ENCODE results near the gene ZNF774. TPM values are rescaled to one million over a fixed set of nuclear protein-coding genes. Genes with fewer than 3 reads are reported as not detected.
A peak's percentile ranks its signal among the peaks of the same experiment; 100 is the strongest.
"Not testable (repeated sequence)": the region's sequence is repeated elsewhere in the genome, so short reads cannot be mapped to it uniquely, and the experiment has no call there.

The ZNF774 gene
- total RNA-seq = 1.2 TPM
- polyA plus RNA-seq = 1.9 TPM
- long read RNA-seq, donor 1 = 0 reads
- long read RNA-seq, donor 2 = 0 reads
- long read RNA-seq, donor 3 = 0 reads
- long read RNA-seq, donor 4 = 0 reads
- long read RNA-seq, donor 5, partial matches to known transcripts = 0 of 2 reads
- long read RNA-seq, donor 5, other reads (novel, unspliced or antisense) = 0 of 2 reads
- long read RNA-seq, donor 6, partial matches to known transcripts = 0 of 1 reads
- long read RNA-seq, donor 6, other reads (novel, unspliced or antisense) = 0 of 1 reads
- long read RNA-seq, donor 7 = 0 reads
- long read RNA-seq, donor 8 = 0 reads
- long read RNA-seq, donor 9, partial matches to known transcripts = 0 of 1 reads
- long read RNA-seq, donor 9, other reads (novel, unspliced or antisense) = 0 of 1 reads
- long read RNA-seq, donor 10 = 0 reads

- 1% methylated on average over 53 of the region's 53 CpGs for WGBS
- Histone ChIP-seq H3K36me3 (ENCODE audit: control insufficient read depth in 2 of 2, insufficient read depth in 2 of 2, low read length in 1 of 2) (no peaks in the 10 kb centered on the region), H3K4me1 (ENCODE audit: control insufficient read depth in 2 of 2, insufficient read depth in 2 of 2, low read length in 2 of 2) (peaks cover 10 to 11% of the 10 kb centered on the region in 2 donors), H3K4me3 (ENCODE audit: low read length in 2 of 2) (peak within 1 kb of the TSS; percentile 85 to 89), H3K9me3 (ENCODE audit: control insufficient read depth in 2 of 2, insufficient read depth in 1 of 2, low read length in 1 of 2) (no peaks in the 10 kb centered on the region), H3K27me3 (ENCODE audit: control insufficient read depth in 2 of 2, insufficient read depth in 1 of 2, low read length in 1 of 2) (no peaks in the 10 kb centered on the region), H3K27ac (ENCODE audit: low read depth in 1 of 2, low read length in 1 of 2) (peak within 1 kb of the TSS; percentile 12 to 52)
- DNase-seq (ENCODE audit: low read depth in 6 of 9, low spot score in 9 of 9) = peak; percentile 89 to 99 (median 97)
Measured at GRCh38 chr15:90352107-90352893, at the start of gene ZNF774. Gene ZNF774, plus strand, starts transcription at chr15:90352284. Its CDS starts 2,377 bp downstream, at chr15:90354661.

DNA sequence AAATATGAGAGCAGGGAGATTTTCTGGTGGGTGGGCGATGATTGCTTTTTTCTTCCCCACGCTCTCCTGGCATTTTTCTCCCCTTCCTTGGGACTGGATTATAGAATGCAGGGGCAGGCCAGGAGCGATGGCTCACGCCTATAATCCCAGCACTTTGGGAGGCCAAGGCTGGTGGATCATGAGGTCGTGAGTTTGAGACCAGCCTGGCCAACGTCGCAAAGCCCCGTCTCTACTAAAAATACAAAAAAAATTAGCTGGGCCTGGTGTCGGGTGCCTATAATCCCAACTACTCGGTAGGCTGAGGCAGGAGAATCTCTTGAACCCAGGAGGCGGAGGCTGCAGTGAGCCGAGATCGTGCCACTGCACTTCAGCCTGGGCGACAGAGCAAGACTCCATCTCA is 46.7 kb upstream of the ZNF774 start:
- peaks cover 0 to 15% of the 10 kb centered on the region in 2 donors for H3K4me1 ChIP-seq (ENCODE audit: control insufficient read depth in 2 of 2, insufficient read depth in 2 of 2, low read length in 2 of 2)
- not testable (repeated sequence) for H3K36me3 ChIP-seq (ENCODE audit: control insufficient read depth in 2 of 2, insufficient read depth in 2 of 2, low read length in 1 of 2); H3K27me3 ChIP-seq (ENCODE audit: control insufficient read depth in 2 of 2, insufficient read depth in 1 of 2, low read length in 1 of 2); H3K4me3 ChIP-seq (ENCODE audit: low read length in 2 of 2); H3K9me3 ChIP-seq (ENCODE audit: control insufficient read depth in 2 of 2, insufficient read depth in 1 of 2, low read length in 1 of 2); DNase-seq (ENCODE audit: low read depth in 6 of 9, low spot score in 9 of 9); H3K27ac ChIP-seq (ENCODE audit: low read depth in 1 of 2, low read length in 1 of 2)
- WGBS = 97% methylated on average over 14 of the region's 14 CpGs

DNA sequence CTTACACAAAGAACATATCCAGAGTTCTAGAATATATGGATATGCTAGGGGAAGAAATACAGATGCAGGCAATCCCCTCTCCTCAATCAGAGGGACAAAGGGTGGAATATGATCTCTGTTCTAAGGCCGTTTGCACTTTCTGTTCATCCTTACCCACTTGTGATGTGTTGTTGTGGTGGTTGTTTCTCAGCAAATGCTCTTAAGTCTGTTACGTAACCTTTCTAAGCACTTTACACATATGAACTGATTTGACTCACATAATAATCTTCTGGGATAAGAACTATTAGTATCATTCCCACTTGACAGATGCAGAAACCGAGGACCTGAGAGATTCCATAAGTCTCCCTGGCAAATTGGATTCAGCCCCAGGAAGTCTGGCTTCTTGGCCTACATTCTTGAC is 46.2 kb upstream of the ZNF774 start:
- DNase-seq (ENCODE audit: low read depth in 6 of 9, low spot score in 9 of 9) = no peak
- H3K27me3 ChIP-seq (ENCODE audit: control insufficient read depth in 2 of 2, insufficient read depth in 1 of 2, low read length in 1 of 2) = no peaks in the 10 kb centered on the region
- peaks cover 0 to 14% of the 10 kb centered on the region in 2 donors for H3K4me1 ChIP-seq (ENCODE audit: control insufficient read depth in 2 of 2, insufficient read depth in 2 of 2, low read length in 2 of 2)
- H3K27ac ChIP-seq (ENCODE audit: low read depth in 1 of 2, low read length in 1 of 2) = no peak overlapping the region
- no peaks in the 10 kb centered on the region for H3K36me3 ChIP-seq (ENCODE audit: control insufficient read depth in 2 of 2, insufficient read depth in 2 of 2, low read length in 1 of 2)
- no peaks in the 10 kb centered on the region for H3K9me3 ChIP-seq (ENCODE audit: control insufficient read depth in 2 of 2, insufficient read depth in 1 of 2, low read length in 1 of 2)
- 91% methylated on average over 3 of the region's 3 CpGs for WGBS
- no peak overlapping the region for H3K4me3 ChIP-seq (ENCODE audit: low read length in 2 of 2)

DNA sequence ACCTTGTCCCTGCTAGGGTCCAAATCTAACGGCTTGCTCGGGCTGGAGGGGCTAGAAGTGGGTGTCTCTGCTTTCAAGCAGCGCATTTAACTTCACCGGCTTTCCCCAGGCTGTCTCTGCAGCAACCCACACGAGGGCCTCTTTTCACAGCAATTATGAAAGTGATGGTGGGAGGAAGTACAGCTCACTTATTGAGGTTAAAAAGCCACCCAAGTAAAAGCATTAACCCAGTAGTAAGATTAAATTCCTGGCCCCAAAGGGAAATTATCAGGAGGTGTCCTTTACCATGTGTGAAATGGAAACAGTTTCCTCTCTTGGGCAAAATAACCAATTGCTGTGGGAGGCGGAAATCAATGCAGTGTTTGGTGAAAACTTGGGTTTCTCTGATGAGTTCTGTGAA is 45.5 kb upstream of the ZNF774 start:
- 26% methylated on average over 6 of the region's 6 CpGs for WGBS
- no peaks in the 10 kb centered on the region for H3K27me3 ChIP-seq (ENCODE audit: control insufficient read depth in 2 of 2, insufficient read depth in 1 of 2, low read length in 1 of 2)
- peak in 1 of 9 donors; percentile 55 for DNase-seq (ENCODE audit: low read depth in 6 of 9, low spot score in 9 of 9)
- H3K27ac ChIP-seq (ENCODE audit: low read depth in 1 of 2, low read length in 1 of 2) = no peak overlapping the region
- no peak overlapping the region for H3K4me3 ChIP-seq (ENCODE audit: low read length in 2 of 2)
- no peaks in the 10 kb centered on the region for H3K9me3 ChIP-seq (ENCODE audit: control insufficient read depth in 2 of 2, insufficient read depth in 1 of 2, low read length in 1 of 2)
- peaks cover 0 to 10% of the 10 kb centered on the region in 2 donors for H3K4me1 ChIP-seq (ENCODE audit: control insufficient read depth in 2 of 2, insufficient read depth in 2 of 2, low read length in 2 of 2)
- H3K36me3 ChIP-seq (ENCODE audit: control insufficient read depth in 2 of 2, insufficient read depth in 2 of 2, low read length in 1 of 2) = no peaks in the 10 kb centered on the region

- Histone ChIP-seq H3K27ac (ENCODE audit: low read depth in 1 of 2, low read length in 1 of 2) (no peak overlapping the region), H3K27me3 (ENCODE audit: control insufficient read depth in 2 of 2, insufficient read depth in 1 of 2, low read length in 1 of 2) (no peaks in the 10 kb centered on the region), H3K36me3 (ENCODE audit: control insufficient read depth in 2 of 2, insufficient read depth in 2 of 2, low read length in 1 of 2) (no peaks in the 10 kb centered on the region), H3K4me1 (ENCODE audit: control insufficient read depth in 2 of 2, insufficient read depth in 2 of 2, low read length in 2 of 2) (peaks cover 0 to 10% of the 10 kb centered on the region in 2 donors), H3K4me3 (ENCODE audit: low read length in 2 of 2) (no peak overlapping the region), H3K9me3 (ENCODE audit: control insufficient read depth in 2 of 2, insufficient read depth in 1 of 2, low read length in 1 of 2) (no peaks in the 10 kb centered on the region)
- WGBS = 98% methylated on average over 2 of the region's 2 CpGs
- no peak for DNase-seq (ENCODE audit: low read depth in 6 of 9, low spot score in 9 of 9)
Measured at GRCh38 chr15:90307661-90308060, 44.4 kb upstream of the ZNF774 start.

GRCh38 chr15:90309020-90309419 is 43.1 kb upstream of the ZNF774 start:
- 97% methylated on average over 4 of the region's 4 CpGs for WGBS
- Histone ChIP-seq H3K27me3 (ENCODE audit: control insufficient read depth in 2 of 2, insufficient read depth in 1 of 2, low read length in 1 of 2) (no peaks in the 10 kb centered on the region), H3K9me3 (ENCODE audit: control insufficient read depth in 2 of 2, insufficient read depth in 1 of 2, low read length in 1 of 2) (no peaks in the 10 kb centered on the region), H3K27ac (ENCODE audit: low read depth in 1 of 2, low read length in 1 of 2) (no peak overlapping the region), H3K36me3 (ENCODE audit: control insufficient read depth in 2 of 2, insufficient read depth in 2 of 2, low read length in 1 of 2) (no peaks in the 10 kb centered on the region), H3K4me1 (ENCODE audit: control insufficient read depth in 2 of 2, insufficient read depth in 2 of 2, low read length in 2 of 2) (peaks cover 0 to 10% of the 10 kb centered on the region in 2 donors), H3K4me3 (ENCODE audit: low read length in 2 of 2) (no peak overlapping the region)
- no peak for DNase-seq (ENCODE audit: low read depth in 6 of 9, low spot score in 9 of 9)

DNA sequence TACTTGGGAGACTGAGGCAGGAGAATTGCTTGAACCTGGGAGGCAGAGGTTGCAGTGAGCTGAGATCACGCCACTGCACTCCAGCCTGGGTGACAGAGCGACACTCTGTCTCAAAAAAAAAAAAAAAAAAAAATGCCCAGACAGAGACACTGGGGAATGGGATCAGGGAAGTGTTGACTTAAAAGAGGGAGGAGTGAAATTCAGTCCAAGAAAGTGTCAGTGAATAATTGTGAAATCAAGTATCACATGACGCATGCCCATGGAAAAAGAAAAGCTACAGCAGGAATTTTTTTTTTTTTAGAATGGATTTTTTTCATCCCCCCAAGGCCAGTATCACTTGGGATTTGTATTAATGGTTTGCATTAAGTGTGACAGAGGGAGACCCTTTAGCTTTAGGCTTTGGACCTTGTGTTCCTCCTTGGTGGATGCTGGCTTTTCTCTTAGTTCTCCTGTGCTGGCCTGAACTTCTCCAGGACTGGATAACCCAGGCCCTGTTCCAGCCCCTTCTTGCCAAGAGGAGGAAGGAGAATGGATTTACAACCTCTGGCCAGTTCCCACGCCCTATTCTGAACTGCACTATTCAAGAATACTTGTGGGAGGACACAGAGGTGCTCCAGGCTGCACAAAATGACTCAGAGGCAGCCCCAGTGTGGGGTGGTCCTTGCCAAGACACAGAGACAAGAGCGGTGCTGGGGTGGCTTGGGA is 36.7 kb upstream of the ZNF774 start:
- WGBS = 89% methylated on average over 5 of the region's 5 CpGs
- H3K27ac ChIP-seq (ENCODE audit: low read depth in 1 of 2, low read length in 1 of 2) = no peak overlapping the region
- H3K9me3 ChIP-seq (ENCODE audit: control insufficient read depth in 2 of 2, insufficient read depth in 1 of 2, low read length in 1 of 2) = no peaks in the 10 kb centered on the region
- H3K27me3 ChIP-seq (ENCODE audit: control insufficient read depth in 2 of 2, insufficient read depth in 1 of 2, low read length in 1 of 2) = no peaks in the 10 kb centered on the region
- no peak for DNase-seq (ENCODE audit: low read depth in 6 of 9, low spot score in 9 of 9)
- no peak overlapping the region for H3K4me3 ChIP-seq (ENCODE audit: low read length in 2 of 2)
- H3K4me1 ChIP-seq (ENCODE audit: control insufficient read depth in 2 of 2, insufficient read depth in 2 of 2, low read length in 2 of 2) = peaks cover 0 to 8% of the 10 kb centered on the region in 2 donors
- H3K36me3 ChIP-seq (ENCODE audit: control insufficient read depth in 2 of 2, insufficient read depth in 2 of 2, low read length in 1 of 2) = no peaks in the 10 kb centered on the region

GRCh38 chr15:90316139-90316538 is 35.9 kb upstream of the ZNF774 start:
- no peak overlapping the region for H3K4me3 ChIP-seq (ENCODE audit: low read length in 2 of 2)
- H3K36me3 ChIP-seq (ENCODE audit: control insufficient read depth in 2 of 2, insufficient read depth in 2 of 2, low read length in 1 of 2) = no peaks in the 10 kb centered on the region
- no peak overlapping the region for H3K27ac ChIP-seq (ENCODE audit: low read depth in 1 of 2, low read length in 1 of 2)
- DNase-seq (ENCODE audit: low read depth in 6 of 9, low spot score in 9 of 9) = no peak
- WGBS = 96% methylated on average over 4 of the region's 4 CpGs
- H3K4me1 ChIP-seq (ENCODE audit: control insufficient read depth in 2 of 2, insufficient read depth in 2 of 2, low read length in 2 of 2) = peaks cover 0 to 9% of the 10 kb centered on the region in 2 donors
- no peaks in the 10 kb centered on the region for H3K27me3 ChIP-seq (ENCODE audit: control insufficient read depth in 2 of 2, insufficient read depth in 1 of 2, low read length in 1 of 2)
- no peaks in the 10 kb centered on the region for H3K9me3 ChIP-seq (ENCODE audit: control insufficient read depth in 2 of 2, insufficient read depth in 1 of 2, low read length in 1 of 2)

DNA sequence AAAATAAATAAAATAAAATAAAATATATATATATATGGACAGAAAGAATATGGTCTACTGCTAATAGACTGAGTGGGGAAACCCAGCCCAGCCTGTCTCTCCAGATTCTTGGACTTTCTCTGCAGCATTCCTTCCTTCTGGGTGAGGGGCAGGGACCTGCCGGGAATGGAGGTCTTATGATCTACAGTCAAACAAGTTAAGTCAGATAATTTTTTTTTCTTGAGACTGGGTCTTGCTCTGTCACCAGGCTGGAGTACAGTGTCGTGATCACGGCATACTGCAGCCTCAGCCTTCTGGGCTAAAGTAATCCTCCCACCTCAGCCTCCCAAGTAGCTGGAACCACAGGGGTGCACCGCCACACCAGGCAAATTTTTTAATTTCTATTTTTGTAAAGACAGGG is 33.5 kb upstream of the ZNF774 start:
- no peak overlapping the region for H3K27ac ChIP-seq (ENCODE audit: low read depth in 1 of 2, low read length in 1 of 2)
- peaks cover 0 to 9% of the 10 kb centered on the region in 2 donors for H3K4me1 ChIP-seq (ENCODE audit: control insufficient read depth in 2 of 2, insufficient read depth in 2 of 2, low read length in 2 of 2)
- no peaks in the 10 kb centered on the region for H3K27me3 ChIP-seq (ENCODE audit: control insufficient read depth in 2 of 2, insufficient read depth in 1 of 2, low read length in 1 of 2)
- no peak overlapping the region for H3K4me3 ChIP-seq (ENCODE audit: low read length in 2 of 2)
- WGBS = 73% methylated on average over 4 of the region's 4 CpGs
- no peak for DNase-seq (ENCODE audit: low read depth in 6 of 9, low spot score in 9 of 9)
- H3K9me3 ChIP-seq (ENCODE audit: control insufficient read depth in 2 of 2, insufficient read depth in 1 of 2, low read length in 1 of 2) = no peaks in the 10 kb centered on the region
- H3K36me3 ChIP-seq (ENCODE audit: control insufficient read depth in 2 of 2, insufficient read depth in 2 of 2, low read length in 1 of 2) = no peaks in the 10 kb centered on the region
